ENCODE results near the gene EDN1.

DNA sequence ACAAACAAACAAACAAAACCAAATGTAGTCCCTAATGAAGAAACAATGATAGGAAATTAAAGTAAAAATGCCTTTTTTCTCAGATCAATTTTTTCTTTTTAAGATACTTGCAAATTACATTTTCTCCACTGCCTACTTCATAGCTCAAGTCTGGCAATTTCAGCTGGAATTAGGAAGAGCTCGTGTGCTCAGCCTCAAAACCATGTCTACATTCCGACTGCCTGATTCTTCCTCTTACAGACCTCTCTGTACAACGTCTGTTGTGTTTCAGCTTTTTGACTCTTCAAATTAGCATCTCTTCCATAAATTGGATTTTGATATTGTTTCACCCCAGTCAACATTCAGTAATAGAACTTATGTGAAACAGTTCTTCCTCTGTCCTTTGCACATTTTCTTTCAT lies 9.3 kb upstream of the EDN1 start:
- TF ChIP-seq, protein P1, sequence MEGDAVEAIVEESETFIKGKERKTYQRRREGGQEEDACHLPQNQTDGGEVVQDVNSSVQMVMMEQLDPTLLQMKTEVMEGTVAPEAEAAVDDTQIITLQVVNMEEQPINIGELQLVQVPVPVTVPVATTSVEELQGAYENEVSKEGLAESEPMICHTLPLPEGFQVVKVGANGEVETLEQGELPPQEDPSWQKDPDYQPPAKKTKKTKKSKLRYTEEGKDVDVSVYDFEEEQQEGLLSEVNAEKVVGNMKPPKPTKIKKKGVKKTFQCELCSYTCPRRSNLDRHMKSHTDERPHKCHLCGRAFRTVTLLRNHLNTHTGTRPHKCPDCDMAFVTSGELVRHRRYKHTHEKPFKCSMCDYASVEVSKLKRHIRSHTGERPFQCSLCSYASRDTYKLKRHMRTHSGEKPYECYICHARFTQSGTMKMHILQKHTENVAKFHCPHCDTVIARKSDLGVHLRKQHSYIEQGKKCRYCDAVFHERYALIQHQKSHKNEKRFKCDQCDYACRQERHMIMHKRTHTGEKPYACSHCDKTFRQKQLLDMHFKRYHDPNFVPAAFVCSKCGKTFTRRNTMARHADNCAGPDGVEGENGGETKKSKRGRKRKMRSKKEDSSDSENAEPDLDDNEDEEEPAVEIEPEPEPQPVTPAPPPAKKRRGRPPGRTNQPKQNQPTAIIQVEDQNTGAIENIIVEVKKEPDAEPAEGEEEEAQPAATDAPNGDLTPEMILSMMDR (conservative IDR thresholded peaks at IDR 0.05; ENCODE audit: low read depth, low read length) = no peak
- TF ChIP-seq POLR2A (IDR thresholded peaks at IDR 0.05; ENCODE audit: low read depth, low read length) = no peak
- no peak for TF ChIP-seq RFX5 (IDR thresholded peaks at IDR 0.05; ENCODE audit: low read depth, low read length)
- TF ChIP-seq FOS (IDR thresholded peaks at IDR 0.05; ENCODE audit: low read depth, low read length) = no peak
- no peak for TF ChIP-seq MAZ (IDR thresholded peaks at IDR 0.05; ENCODE audit: borderline replicate concordance, low read depth, low read length)
- no peak for TF ChIP-seq BHLHE40 (IDR thresholded peaks at IDR 0.05; ENCODE audit: low read depth, low read length)
- TF ChIP-seq CEBPB (IDR thresholded peaks at IDR 0.05; ENCODE audit: low read depth, low read length) = no peak

Measured in IMR-90 (cell line).